Measurements from ENCODE around the gene WNK1.

DNA sequence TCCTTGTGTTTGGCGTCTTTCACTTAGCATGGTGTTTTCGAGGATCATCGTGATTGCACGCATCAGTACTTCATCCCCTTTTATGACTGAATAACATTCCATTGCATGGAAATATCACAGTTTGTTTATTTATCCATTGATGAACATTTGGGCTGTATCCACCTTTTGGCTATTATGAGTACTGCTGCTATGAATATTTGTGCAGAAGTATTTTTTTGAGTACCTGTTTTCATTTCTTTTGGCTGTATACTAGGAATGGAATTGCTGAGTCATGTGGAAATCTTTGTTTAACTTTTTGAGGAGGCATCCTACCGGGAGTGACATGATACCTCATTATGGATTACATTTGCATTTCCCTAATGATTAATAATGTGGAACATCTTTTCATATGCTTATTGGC, 66.4 kb downstream of the WNK1 start:
- TF ChIP-seq, protein P1, sequence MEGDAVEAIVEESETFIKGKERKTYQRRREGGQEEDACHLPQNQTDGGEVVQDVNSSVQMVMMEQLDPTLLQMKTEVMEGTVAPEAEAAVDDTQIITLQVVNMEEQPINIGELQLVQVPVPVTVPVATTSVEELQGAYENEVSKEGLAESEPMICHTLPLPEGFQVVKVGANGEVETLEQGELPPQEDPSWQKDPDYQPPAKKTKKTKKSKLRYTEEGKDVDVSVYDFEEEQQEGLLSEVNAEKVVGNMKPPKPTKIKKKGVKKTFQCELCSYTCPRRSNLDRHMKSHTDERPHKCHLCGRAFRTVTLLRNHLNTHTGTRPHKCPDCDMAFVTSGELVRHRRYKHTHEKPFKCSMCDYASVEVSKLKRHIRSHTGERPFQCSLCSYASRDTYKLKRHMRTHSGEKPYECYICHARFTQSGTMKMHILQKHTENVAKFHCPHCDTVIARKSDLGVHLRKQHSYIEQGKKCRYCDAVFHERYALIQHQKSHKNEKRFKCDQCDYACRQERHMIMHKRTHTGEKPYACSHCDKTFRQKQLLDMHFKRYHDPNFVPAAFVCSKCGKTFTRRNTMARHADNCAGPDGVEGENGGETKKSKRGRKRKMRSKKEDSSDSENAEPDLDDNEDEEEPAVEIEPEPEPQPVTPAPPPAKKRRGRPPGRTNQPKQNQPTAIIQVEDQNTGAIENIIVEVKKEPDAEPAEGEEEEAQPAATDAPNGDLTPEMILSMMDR (IDR thresholded peaks at IDR 0.05) = peak in 4 of 6 experiments; percentile 12 to 36 (median 16)
- TF ChIP-seq POLR2A (IDR thresholded peaks at IDR 0.05) = no peak

All from adrenal gland (tissue), 5 donors.